ENCODE measurements around the gene PTPN14.
A peak's percentile ranks its signal among the peaks of the same experiment; 100 is the strongest.

Gene PTPN14

DNA sequence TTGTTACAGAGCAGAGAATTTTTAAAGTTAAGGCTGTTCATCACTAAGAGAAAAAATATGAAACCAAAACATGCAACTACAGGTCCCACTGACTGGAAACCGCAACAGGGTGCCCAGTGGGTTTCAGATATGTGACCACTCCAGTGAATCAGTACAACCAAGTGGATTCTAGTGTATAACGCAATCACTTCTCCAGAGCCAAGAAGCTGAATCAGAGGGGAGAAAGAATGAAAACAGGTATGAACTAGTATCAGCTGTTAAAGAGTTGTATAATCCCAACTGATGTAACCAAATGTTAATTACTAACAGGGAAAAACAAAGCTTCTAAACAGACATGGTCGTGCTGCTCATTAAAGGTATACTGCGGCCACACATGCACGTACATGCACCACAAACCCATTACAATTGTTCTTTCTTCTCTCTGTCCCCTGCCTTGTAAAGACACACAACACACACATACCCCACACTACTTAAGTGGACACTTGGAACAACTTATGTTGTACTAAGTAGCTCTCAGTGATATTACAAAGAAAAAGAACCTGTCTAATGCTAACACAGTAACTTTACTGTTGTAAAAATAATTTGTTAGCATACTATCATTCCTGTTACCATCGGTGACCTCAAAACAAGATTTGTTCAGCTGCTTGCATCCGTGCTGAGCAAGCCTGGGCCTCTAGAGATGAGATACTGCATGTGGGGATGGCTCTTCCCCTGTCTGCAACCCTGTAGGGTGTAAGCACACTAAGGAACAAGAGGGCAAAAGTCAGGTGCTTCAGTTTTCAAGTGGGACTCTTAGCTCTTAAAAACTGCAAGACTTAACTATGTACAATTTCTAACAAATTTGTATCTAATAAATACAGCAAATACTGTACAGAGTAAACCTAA is 74.2 kb downstream of the PTPN14 start:
- no peaks in the 10 kb centered on the region for H3K27me3 ChIP-seq (ENCODE audit: insufficient read depth, low read length)
- H3K27ac ChIP-seq (ENCODE audit: low read depth, low read length), result peak overlapping the region; percentile 84
- no peak overlapping the region for H3K18ac ChIP-seq (ENCODE audit: low read length)
- peak; percentile 26 to 60 for DNase-seq
- peaks cover 21% of the 10 kb centered on the region for H3K79me1 ChIP-seq (ENCODE audit: low read length)
- no peak overlapping the region for H3K9ac ChIP-seq (ENCODE audit: low read length)
- no peaks in the 10 kb centered on the region for H3K9me3 ChIP-seq (ENCODE audit: insufficient read depth, low read depth, low read length)
- H2AFZ ChIP-seq (ENCODE audit: insufficient read depth, low read length, poor library complexity), result no peak overlapping the region
- peaks cover 6% of the 10 kb centered on the region for H3K79me2 ChIP-seq (ENCODE audit: control insufficient read depth, insufficient read depth, low read length, poor library complexity)
- no peak overlapping the region for H4K91ac ChIP-seq (ENCODE audit: low read depth, low read length)
- H3K14ac ChIP-seq (ENCODE audit: low read length), result no peak overlapping the region
- H2AK5ac ChIP-seq (ENCODE audit: low read length), result no peak overlapping the region
- no peak overlapping the region for H4K8ac ChIP-seq (ENCODE audit: low read depth, low read length)
- H3K4ac ChIP-seq (ENCODE audit: low read depth, low read length), result peak overlapping the region; percentile 65
- no peak overlapping the region for H2BK120ac ChIP-seq (ENCODE audit: insufficient read depth, low read length, poor library complexity)
- H2BK12ac ChIP-seq (ENCODE audit: low read length), result no peak overlapping the region
- H3K4me3 ChIP-seq (ENCODE audit: low read depth, low read length), result no peak overlapping the region
- no CpG with 5 or more reads among the region's 7 CpGs for WGBS (ENCODE audit: extremely low coverage, insufficient coverage, insufficient read length)
- H3K36me3 ChIP-seq (ENCODE audit: control insufficient read depth in 1 of 2, insufficient read depth in 2 of 2, low read length in 2 of 2), result no peaks in the 10 kb centered on the region
- H3K23ac ChIP-seq (ENCODE audit: low read length), result no peak overlapping the region
- H4K12ac ChIP-seq (ENCODE audit: low read depth, low read length), result no peak overlapping the region
- peaks cover 13 to 24% of the 10 kb centered on the region in 2 experiments for H3K4me1 ChIP-seq (ENCODE audit: control insufficient read depth in 1 of 2, insufficient read depth in 2 of 2, low read length in 2 of 2)
- H3K4me2 ChIP-seq (ENCODE audit: low read length), result no peak overlapping the region
- H2BK5ac ChIP-seq (ENCODE audit: low read depth, low read length, poor library complexity), result no peak overlapping the region

- no CpG with 5 or more reads among the region's 10 CpGs for WGBS (ENCODE audit: extremely low coverage, insufficient coverage, insufficient read length)
These were observed 75.0 kb downstream of the PTPN14 start for GRCh38 chr1:214476229-214476985.

DNA sequence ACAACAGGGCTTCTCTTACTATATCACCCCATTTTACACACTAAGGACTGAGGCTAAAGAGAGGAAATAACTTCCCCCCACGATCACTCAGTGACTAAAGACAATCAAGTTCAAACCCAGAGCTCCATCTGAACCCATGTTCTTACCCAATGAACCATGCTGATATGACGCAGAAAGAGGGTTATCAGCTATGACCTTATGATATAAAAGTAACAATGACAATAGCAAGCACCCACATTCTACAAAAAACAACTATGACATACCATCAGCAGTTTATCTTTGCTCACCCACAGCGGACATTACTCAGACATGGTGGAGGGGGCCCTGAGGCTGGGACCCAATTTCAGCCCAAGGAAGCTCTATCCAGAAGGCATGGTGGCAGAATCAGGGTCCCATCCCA is 75.7 kb downstream of the PTPN14 start:
- Histone ChIP-seq H3K79me1 (ENCODE audit: low read length) (peaks cover 29% of the 10 kb centered on the region), H3K9me3 (ENCODE audit: insufficient read depth, low read depth, low read length) (no peaks in the 10 kb centered on the region), H3K4me2 (ENCODE audit: low read length) (no peak overlapping the region), H2BK120ac (ENCODE audit: insufficient read depth, low read length, poor library complexity) (peak overlapping the region; percentile 79), H3K27me3 (ENCODE audit: insufficient read depth, low read length) (no peaks in the 10 kb centered on the region), H4K91ac (ENCODE audit: low read depth, low read length) (peak overlapping the region; percentile 84), H3K4me1 (ENCODE audit: control insufficient read depth in 1 of 2, insufficient read depth in 2 of 2, low read length in 2 of 2) (peaks cover 16 to 33% of the 10 kb centered on the region in 2 experiments), H4K12ac (ENCODE audit: low read depth, low read length) (no peak overlapping the region), H3K79me2 (ENCODE audit: control insufficient read depth, insufficient read depth, low read length, poor library complexity) (peaks cover 12% of the 10 kb centered on the region), H3K18ac (ENCODE audit: low read length) (peak overlapping the region; percentile 67), H3K23ac (ENCODE audit: low read length) (no peak overlapping the region), H3K9ac (ENCODE audit: low read length) (no peak overlapping the region), H3K36me3 (ENCODE audit: control insufficient read depth in 1 of 2, insufficient read depth in 2 of 2, low read length in 2 of 2) (no peaks in the 10 kb centered on the region), H2AK5ac (ENCODE audit: low read length) (peak overlapping the region; percentile 62), H3K4ac (ENCODE audit: low read depth, low read length) (peak overlapping the region; percentile 80), H2BK5ac (ENCODE audit: low read depth, low read length, poor library complexity) (peak overlapping the region; percentile 84), H2AFZ (ENCODE audit: insufficient read depth, low read length, poor library complexity) (no peak overlapping the region), H3K4me3 (ENCODE audit: low read depth, low read length) (no peak overlapping the region), H3K27ac (ENCODE audit: low read depth, low read length) (peak overlapping the region; percentile 84), H3K14ac (ENCODE audit: low read length) (peak overlapping the region; percentile 59), H2BK12ac (ENCODE audit: low read length) (peak overlapping the region; percentile 55), H4K8ac (ENCODE audit: low read depth, low read length) (peak overlapping the region; percentile 52)
- no CpG with 5 or more reads among the region's 3 CpGs for WGBS (ENCODE audit: extremely low coverage, insufficient coverage, insufficient read length)
- no peak for DNase-seq

More at GRCh38 chr1:214476229-214476985, 75.0 kb downstream of the PTPN14 start:
- Histone ChIP-seq H3K23ac (ENCODE audit: low read length) (no peak overlapping the region), H2BK12ac (ENCODE audit: low read length) (peak overlapping the region; percentile 74), H3K4ac (ENCODE audit: low read depth, low read length) (peak overlapping the region; percentile 83), H3K79me2 (ENCODE audit: control insufficient read depth, insufficient read depth, low read length, poor library complexity) (peaks cover 11% of the 10 kb centered on the region), H3K79me1 (ENCODE audit: low read length) (peaks cover 29% of the 10 kb centered on the region), H4K12ac (ENCODE audit: low read depth, low read length) (peak overlapping the region; percentile 14), H2BK5ac (ENCODE audit: low read depth, low read length, poor library complexity) (peak overlapping the region; percentile 84), H2BK120ac (ENCODE audit: insufficient read depth, low read length, poor library complexity) (peak overlapping the region; percentile 79), H3K27me3 (ENCODE audit: insufficient read depth, low read length) (no peaks in the 10 kb centered on the region), H2AFZ (ENCODE audit: insufficient read depth, low read length, poor library complexity) (no peak overlapping the region), H4K91ac (ENCODE audit: low read depth, low read length) (peak overlapping the region; percentile 82), H3K14ac (ENCODE audit: low read length) (peak overlapping the region; percentile 59), H4K8ac (ENCODE audit: low read depth, low read length) (peak overlapping the region; percentile 77), H3K9me3 (ENCODE audit: insufficient read depth, low read depth, low read length) (no peaks in the 10 kb centered on the region), H3K4me1 (ENCODE audit: control insufficient read depth in 1 of 2, insufficient read depth in 2 of 2, low read length in 2 of 2) (peaks cover 16 to 32% of the 10 kb centered on the region in 2 experiments), H3K27ac (ENCODE audit: low read depth, low read length) (peak overlapping the region; percentile 84), H3K36me3 (ENCODE audit: control insufficient read depth in 1 of 2, insufficient read depth in 2 of 2, low read length in 2 of 2) (no peaks in the 10 kb centered on the region), H3K4me3 (ENCODE audit: low read depth, low read length) (no peak overlapping the region), H3K4me2 (ENCODE audit: low read length) (peak overlapping the region; percentile 20), H2AK5ac (ENCODE audit: low read length) (peak overlapping the region; percentile 75), H3K9ac (ENCODE audit: low read length) (no peak overlapping the region), H3K18ac (ENCODE audit: low read length) (peak overlapping the region; percentile 78)
- DNase-seq, result no peak

- no peaks in the 10 kb centered on the region for H3K27me3 ChIP-seq (ENCODE audit: insufficient read depth, low read length)
- H2AFZ ChIP-seq (ENCODE audit: insufficient read depth, low read length, poor library complexity), result no peak overlapping the region
- peak overlapping the region; percentile 79 for H2BK120ac ChIP-seq (ENCODE audit: insufficient read depth, low read length, poor library complexity)
- H3K36me3 ChIP-seq (ENCODE audit: control insufficient read depth in 1 of 2, insufficient read depth in 2 of 2, low read length in 2 of 2), result no peaks in the 10 kb centered on the region
- H3K9me3 ChIP-seq (ENCODE audit: insufficient read depth, low read depth, low read length), result no peaks in the 10 kb centered on the region
- H2BK12ac ChIP-seq (ENCODE audit: low read length), result no peak overlapping the region
- H4K8ac ChIP-seq (ENCODE audit: low read depth, low read length), result no peak overlapping the region
- no peak overlapping the region for H3K18ac ChIP-seq (ENCODE audit: low read length)
- peak overlapping the region; percentile 80 for H3K4ac ChIP-seq (ENCODE audit: low read depth, low read length)
- H4K12ac ChIP-seq (ENCODE audit: low read depth, low read length), result no peak overlapping the region
- H3K79me2 ChIP-seq (ENCODE audit: control insufficient read depth, insufficient read depth, low read length, poor library complexity), result peaks cover 10% of the 10 kb centered on the region
- H3K14ac ChIP-seq (ENCODE audit: low read length), result no peak overlapping the region
- no peak overlapping the region for H2AK5ac ChIP-seq (ENCODE audit: low read length)
- DNase-seq, result peak in 1 of 2 donors; percentile 26
- H3K79me1 ChIP-seq (ENCODE audit: low read length), result peaks cover 29% of the 10 kb centered on the region
- H3K4me2 ChIP-seq (ENCODE audit: low read length), result no peak overlapping the region
- no peak overlapping the region for H4K91ac ChIP-seq (ENCODE audit: low read depth, low read length)
- H3K23ac ChIP-seq (ENCODE audit: low read length), result no peak overlapping the region
- no peak overlapping the region for H3K9ac ChIP-seq (ENCODE audit: low read length)
- peak overlapping the region; percentile 84 for H3K27ac ChIP-seq (ENCODE audit: low read depth, low read length)
- H2BK5ac ChIP-seq (ENCODE audit: low read depth, low read length, poor library complexity), result peak overlapping the region; percentile 84
- WGBS (ENCODE audit: extremely low coverage, insufficient coverage, insufficient read length), result no CpG with 5 or more reads among the region's 2 CpGs
- no peak overlapping the region for H3K4me3 ChIP-seq (ENCODE audit: low read depth, low read length)
- H3K4me1 ChIP-seq (ENCODE audit: control insufficient read depth in 1 of 2, insufficient read depth in 2 of 2, low read length in 2 of 2), result peaks cover 16 to 33% of the 10 kb centered on the region in 2 experiments
These were observed 76.1 kb downstream of the PTPN14 start for GRCh38 chr1:214475331-214475730.
